ENCODE data around the gene ANKRD33.

Gene ANKRD33

DNA sequence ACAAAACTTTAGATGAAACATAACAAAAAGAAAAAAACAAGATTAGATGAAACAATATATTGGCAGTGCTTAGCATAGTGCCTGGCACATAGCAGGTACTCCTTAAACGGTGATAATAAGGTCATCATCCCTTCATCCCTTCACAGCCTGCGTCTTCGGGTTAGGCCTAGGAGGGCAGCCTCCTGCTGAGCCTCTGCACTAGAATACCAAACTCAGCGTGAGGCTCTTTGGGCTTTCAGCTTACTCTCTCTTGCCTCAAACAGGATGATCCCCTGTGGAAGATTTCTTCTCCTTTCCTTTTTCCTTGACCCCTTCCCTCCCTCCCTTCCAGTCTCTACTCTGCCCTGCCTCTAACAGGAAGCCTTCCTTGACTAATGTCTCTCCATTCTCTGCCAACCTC, 25.0 kb upstream of the ANKRD33 start:
- DNase-seq: peak; percentile 14

DNA sequence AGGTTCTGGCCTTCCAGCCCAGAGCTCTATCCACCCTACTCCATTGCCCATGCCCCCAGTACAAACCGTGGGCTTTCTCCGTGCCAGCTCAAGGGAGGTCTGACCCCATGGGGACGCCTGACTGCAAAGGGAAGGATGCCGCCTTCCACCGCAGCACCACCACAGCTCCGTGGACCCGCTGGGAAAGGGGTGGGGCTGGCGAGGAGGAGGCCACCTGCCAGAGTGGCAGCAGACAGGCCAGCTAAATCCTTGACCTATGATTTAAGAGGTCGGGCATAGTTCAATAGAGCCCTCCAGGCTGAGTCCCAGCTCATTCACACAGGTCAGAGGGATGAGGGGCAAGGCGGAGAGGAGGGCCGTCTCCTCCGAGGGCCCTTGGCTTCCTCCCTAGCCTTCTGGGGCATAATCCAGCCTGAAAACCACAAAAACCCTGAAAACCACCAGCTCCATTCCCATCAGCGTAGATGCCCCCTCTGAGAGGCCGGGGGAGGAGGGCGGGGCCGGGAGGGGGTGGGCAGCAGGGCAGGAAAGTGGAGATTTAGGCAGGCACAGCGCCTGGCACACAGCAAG, 24.5 kb upstream of the ANKRD33 start:
- DNase-seq: peak; percentile 30

DNA sequence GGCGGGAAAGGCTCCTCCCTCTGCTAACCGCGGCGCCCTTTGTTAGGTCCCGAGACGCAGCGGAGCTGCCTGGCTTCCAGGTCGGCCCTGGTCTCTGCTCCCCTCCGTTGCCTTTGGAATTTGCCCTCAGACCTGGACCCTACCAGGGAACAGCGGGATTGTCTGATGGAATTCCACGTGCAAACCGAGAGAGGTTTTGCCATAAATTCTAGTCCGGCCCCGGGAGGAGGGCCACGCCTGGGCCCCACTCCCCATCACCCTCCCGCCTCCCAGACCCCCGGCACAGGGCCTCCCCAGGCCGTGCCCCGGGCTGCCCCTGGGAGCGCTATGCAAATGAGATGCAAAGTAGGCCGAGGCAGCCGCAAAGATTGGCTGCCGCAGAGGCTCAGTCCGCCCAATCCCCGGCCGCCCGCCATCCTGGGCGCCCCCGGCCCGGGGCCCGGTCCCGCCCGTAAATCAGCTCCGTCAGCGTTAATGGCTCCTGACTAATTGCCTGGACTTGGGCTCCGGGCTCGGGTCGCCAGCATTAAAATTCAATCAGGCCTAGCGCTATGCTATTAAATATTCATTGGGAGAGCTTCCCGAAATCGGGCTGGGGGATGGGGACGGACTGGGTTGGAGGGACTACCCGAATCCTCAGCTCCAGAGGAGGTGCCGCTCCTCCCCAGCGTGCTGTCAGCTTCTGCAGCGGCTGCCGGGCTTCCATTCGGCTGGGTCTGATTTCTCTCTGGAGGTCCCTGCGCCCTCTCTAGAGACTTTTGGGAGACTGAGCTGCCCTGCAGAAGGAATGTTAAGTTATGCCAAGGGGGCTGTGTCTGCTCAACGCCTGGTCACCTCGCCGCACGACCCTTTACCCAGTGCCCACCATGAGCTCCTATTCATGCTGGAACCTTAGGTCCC, 23.7 kb upstream of the ANKRD33 start:
- DNase-seq: peak; percentile 11

DNA sequence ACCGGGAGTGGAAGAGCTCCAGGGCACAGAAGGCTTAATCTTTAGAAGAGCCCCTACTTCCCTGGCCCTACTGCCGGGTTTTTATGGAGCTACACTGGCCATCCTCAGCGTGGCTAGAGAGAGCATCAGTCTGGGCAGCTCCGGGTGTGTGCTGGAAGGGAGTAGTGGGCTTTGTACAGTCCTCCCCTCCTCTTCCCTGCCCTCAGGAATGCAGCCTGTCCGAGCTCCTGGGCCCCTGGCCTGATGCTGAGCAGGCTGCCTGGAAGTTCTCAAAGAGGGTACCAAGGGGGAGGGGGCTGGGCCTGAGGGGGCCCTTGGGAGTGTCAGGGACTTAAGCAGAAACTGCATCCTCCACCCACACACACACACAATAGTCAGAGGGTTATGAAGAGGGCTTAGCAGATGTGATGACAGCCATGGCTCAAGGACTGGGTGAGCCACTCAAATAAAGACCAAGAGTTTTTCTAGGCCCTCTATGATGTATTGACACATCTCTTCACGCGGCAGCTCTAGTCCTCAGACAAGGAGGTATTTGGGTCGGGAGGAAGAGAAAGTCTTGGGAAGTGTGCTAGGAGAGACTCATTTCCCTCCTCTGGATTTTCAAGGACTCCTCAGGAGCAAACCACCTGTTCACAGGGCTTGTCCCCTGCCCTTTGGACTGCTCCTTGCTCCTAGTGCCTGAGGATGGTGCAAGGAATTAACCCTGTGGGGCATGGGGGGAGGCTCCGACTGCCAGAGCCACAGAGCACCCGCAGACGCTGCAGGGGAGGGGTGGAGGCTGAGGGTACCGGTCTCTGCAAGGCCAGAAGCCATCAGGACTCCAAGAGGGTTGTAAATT, 22.9 kb upstream of the ANKRD33 start:
- DNase-seq: peak; percentile 40

DNA sequence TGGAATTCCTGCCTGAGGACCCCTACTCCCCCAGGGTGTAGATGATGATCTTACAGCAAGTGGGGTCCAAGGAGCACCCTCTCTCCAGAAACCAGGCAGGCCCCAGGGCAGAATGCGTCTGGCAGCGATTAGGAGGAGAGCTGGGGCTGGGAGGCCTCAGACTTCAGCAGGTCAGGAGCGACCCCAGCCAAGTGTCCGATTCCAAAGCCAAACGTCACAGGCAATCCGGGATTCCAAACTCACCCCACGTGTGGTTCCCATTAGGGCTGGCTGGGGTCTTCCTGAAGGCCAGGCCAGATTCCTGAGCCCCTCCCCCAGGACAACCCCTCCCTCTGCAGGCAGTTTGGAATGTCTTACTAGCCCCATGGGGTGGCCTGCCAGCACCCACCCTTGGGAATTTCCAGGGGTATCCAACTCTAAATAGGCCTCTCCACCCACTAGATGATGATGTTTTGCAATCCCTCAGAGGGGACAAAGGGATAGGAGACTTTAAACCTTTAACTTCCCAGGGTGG, 22.1 kb upstream of the ANKRD33 start:
- DNase-seq: peak; percentile 22

DNA sequence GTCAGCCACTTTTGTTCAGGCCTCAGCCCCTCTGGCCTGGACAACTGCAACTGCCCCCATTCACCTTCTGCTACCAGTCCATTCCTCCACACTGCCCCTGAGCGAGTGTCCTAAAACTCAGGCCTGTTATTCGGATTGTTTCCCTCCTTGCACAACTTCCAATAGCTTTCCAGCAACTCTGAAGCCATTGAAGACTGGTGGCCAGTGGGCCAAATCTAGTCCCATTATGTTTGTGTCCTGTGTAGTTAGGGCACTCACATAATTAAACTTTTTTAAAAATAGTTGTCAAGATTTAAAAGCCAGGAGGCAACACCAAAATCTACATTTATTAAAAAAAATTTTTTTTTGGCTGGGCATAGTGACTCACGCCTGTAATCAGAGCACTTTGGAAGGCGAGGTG, 21.6 kb upstream of the ANKRD33 start:
- DNase-seq: no peak

DNA sequence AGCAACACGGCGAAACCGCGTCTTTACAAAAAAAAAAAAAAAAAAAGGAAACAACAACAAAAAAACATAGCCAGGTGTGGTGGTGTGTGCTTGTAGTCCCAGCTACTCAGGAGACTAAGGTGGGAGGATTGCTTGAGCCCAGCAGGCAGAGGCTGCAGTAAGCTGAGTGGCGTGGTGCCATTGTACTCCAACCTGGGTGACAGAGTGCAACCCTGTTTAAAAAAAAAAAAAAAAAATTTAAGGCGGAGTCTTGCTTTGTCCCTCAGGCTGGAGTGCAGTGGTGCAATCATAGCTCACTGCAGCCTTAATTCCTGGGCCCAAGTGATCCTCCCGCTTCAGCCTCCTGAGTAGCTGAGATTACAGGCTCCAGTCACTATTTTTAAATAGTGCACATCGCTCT, 21.1 kb upstream of the ANKRD33 start:
- DNase-seq: no peak

DNA sequence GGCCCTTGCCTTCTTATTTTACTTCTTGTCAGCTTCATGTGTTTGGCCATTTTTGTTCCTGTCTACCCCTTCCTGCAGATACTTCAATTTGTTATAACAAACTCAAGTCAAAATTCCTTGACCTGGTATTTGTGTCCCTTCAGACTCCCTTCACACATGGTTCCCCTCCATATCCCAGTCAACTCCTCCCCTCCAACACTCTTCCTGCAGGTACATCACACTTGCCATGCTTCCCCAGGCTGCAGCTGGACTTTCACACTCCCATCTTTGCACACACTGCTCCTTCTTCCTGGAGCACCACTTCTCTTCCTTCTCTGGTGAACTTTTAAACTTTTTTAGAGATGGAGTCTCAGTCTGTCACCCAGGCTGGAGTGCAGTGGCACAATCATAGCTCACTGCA, 20.5 kb upstream of the ANKRD33 start:
- DNase-seq: peak; percentile 17

DNA sequence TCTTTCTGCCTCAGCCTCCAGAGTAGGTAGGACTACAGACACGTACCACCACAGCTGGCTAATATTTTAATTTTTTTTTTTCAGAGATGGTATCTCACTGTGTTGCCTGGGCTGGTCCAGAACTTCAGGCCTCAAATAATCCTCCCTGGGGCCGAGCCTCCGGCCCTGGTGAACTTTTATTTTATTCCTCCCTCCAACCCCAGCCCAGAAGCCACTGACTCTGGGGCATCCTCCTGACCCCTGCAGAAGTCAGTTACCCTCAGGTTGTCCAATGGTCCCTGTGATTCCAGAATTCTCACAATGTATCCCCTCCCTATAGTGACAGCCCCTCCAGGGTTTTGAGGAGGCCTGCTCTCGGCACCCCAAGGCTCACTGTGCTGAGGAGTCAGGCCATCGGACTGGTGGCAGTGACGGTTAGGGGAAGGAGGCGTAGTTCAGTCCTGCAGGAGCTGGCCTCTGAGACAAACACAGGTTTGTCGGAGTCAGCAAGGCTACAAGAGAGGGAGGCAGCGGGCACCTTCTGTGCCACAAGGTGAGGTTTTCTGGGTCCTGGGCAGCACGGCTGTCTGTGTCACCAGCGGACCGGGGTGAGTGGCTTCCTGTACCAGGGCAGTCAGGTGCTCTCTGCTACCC, 20.0 kb upstream of the ANKRD33 start:
- DNase-seq: no peak

DNA sequence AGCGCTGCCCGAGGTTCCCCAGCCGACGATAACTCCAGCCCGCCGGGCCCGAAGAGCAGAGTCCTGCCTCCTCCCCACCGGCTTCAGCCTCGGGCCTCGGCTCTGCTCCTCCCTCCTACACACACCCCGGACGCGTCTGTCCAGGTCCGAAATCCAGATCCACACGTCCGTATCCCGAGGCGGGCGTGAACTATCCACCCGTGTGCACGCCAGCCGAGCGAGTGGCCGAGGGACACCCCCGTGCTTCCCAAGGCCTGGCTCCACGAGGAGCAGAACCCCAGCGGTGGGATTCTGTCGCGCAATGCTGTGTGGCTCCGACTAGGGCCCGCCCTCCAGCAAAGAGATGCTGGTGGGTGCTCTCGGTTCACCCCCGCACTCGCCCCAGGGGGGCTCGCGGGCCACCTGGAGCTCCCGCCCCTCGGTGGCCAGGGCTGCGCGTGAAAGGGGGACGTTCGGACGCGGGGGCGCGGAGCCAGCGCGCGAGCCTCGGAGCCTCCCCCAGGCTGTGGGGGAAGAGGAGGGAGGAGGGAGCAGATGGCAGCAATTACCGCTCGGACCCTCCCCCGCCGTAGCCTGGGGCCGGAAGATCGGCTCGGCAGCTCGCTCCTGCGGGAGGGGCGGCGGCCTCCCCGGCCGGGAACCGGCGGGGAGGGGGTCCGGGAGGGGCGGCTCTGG, 18.9 kb upstream of the ANKRD33 start:
- DNase-seq: no peak

DNA sequence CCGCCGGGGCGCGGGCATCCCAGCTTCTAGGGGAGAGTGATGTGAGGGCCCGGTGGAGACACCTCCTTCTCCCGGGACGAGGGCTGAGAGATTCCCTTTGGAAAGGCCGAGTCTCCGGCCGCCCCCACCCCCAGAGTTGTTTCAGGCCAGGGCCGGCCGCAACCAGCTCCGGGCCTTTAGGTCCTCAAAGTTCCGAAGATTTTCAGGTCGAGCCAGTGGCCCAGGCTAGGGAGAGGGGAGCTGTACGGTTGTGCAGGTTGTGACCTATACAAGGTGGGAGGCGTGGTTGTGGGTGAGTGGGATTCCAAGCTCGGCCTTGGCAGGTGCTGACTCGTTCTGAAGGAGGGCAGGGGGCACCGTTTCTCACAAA, 18.4 kb upstream of the ANKRD33 start:
- no peak for DNase-seq

DNA sequence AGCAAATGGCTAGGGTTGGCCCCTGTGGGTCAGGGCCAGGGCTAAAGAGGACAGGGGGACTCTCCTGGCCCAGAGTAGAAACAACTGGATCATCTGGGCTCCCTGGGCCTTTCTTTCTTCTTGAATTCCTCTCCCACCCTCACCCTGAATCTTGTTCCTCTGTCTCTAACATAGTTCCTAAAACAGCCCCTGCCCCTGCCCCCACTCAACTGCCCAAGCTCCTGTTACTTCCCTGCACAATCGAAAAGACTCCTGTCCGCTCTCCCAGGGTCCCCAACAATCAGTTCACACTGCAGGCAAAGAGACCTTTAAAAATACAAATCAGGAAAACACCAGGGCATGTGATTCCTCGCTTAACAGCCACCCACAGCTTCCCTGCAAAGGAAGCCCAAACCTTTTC, 18.0 kb upstream of the ANKRD33 start:
- no peak for DNase-seq

DNA sequence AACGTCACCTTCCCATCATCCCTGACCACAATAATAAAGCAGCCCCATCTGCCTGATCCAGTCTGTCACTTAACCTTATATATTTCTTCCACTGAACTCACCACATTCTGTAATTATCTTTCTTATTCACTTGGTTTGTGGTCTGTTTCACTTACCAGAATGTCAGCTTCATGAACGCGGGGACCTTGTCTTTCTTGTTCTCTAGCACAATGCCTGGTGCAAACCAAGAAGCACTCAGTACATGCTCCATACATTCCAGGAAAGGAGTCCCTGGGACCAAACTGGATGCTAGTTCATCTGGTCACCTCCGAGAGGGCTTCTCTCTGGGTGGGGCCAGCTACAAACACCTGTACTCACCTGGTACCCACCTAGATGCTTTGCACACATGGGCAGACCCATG, 17.4 kb upstream of the ANKRD33 start:
- DNase-seq: no peak

DNA sequence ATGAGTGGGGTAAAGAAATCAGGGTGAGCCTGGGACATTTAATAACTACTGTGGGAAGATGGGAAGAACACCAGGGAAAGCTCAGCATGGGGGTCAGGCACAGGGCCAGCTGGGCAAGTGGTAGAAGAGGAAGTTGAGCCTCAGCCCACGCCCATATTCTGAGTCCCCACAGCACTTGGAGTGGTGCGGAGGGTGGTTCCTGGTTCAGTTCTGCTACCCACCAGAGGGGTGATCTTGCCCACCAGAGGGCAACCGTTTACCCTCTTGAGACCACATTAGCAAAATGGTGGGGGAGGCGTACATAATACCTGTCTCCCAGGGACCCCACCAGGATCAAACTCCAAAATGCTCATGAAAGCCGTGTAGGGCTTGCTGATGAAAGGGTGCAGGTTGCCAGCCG, 16.8 kb upstream of the ANKRD33 start:
- no peak for DNase-seq

DNA sequence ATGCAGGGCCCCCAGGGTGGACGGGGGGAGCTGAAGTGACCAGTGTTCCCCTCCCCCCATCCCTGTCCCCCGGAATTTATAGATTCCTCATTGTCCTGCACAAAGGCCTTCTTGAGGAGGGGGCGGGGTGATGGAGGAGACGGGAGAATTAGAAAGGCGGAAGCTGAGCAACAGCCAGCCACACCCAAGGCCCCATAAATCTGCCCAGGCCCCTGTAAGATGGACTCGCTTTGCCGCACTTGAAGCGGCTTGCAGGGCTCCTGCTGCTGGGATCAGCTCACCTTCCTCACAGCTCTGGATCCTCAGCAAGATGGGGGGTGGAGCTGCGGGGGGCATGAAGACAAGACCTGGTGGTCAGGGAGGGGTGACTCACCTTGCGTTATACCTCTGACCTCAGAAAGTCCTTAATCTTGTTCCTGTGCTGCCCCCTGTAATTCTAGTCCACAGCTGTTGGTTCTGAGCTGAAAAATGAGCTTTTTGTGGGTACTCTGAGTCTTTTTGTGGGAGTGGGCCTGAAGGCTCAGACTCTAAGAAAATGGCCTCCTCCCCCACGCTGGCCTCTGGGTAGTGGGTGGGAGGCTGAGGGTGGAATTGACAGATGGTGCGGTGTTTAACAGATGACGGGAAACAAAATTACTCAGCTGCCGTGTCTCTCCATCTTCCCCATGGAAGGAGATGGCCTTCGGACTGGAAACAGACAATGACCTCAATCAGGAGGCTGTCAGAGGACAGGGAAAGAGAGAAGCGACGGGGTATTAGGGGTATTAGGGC, 15.8 kb upstream of the ANKRD33 start:
- no peak for DNase-seq

DNA sequence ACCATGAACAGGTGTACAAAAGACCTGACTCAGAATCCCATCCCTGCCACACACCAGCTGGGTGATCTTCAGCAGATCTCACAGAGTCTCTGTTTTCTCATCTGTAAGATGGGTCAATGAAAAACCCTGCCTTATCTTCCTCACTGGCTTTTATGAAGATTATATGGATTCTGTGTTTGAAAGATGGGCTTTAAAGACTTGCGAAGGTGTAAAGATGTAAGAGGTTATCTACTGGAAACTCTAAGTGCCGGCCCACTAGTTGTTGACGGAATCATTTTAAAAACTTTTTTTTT, 15.3 kb upstream of the ANKRD33 start:
- DNase-seq: no peak

DNA sequence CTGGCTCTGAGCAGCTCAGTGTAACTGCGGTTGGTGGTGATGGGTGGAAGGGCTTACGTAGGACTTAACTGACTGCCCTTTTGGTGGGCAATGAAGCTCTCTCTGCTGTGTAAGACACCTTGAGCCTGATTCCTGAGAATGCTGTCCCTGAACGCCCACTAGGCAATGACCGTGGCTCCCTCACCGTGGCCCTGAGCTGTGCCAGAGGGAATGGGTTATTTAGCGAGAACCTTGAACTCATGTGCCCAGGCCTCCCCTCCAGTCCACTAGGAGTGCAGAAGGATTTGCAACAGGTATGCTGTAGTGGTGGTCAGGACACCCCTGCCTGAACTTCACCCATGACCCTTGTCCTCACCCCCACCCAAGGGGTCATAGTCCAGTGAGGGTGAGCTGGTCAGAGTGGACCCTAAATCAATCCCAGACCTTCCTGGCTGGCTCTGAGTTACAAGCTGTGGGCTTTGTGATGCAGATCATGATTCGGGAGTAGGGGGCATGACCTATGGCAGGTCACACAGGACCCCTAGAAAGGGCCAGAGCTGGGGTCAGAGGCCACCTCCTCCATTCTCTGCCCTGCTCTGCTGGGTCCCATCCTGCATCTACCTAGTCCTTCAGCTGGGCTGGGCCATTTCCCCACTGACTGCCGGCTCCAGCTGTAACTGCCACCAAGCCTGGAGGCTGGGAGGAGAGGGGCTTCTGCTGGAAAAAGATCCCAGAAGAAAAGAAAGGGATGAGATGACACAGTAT, 14.5 kb upstream of the ANKRD33 start:
- DNase-seq: no peak

DNA sequence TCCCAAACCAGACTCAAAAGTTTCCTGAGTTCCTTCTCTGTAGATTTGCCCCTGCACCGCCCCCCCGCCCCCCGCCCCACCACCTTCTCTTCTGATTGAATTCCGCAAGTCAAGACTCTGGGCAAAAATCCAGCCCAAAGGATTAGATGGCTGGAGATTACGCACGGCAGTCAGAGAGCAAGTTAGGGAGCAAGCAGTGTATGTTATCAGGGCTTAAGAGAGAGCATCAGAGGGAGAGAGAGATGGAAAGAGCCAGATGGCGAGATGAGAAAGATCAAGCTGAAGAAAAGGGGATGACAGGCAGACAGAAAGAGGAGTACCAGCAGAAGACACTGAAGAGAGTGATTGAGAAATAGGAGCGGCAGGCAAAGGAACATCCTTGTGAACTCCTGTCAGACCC, 13.9 kb upstream of the ANKRD33 start:
- no peak for DNase-seq

DNA sequence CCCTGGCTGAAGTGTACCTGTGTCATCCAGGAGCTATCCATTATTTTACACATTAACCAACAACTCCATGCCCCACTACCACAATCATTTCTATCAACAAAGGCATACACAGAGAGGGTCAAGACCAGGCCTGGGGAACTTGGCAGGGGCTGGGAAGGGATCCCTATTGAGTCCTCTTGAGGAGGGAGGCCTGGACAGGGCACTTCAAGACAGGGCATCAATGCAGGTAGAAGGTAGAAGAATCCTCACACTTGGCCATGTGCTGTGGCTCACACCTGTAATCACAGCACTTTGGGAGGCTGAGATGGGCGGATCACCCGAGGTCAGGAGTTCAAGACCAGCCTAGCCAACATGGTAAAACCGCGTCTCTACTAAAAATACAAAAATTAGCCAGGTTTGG, 13.4 kb upstream of the ANKRD33 start:
- DNase-seq: no peak

DNA sequence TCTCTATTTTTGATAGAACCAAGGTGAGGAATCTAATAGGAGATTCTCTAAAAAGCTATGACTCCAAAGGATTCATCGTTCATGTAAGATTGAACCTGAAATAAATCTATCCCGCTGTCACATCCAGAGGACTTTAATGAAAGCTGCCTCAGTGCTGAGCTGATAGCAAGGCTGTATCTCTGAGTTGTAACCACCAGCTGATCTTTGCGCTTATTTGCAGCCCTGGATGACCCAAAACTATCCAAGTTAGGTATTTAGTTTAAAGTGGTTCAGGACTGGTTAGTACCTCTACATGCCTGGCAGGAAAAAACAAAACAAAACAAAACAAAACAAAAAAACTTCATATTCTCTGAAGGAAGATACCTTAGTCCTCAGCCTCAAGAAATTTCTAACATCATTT, 8.8 kb upstream of the ANKRD33 start:
- DNase-seq: no peak

DNA sequence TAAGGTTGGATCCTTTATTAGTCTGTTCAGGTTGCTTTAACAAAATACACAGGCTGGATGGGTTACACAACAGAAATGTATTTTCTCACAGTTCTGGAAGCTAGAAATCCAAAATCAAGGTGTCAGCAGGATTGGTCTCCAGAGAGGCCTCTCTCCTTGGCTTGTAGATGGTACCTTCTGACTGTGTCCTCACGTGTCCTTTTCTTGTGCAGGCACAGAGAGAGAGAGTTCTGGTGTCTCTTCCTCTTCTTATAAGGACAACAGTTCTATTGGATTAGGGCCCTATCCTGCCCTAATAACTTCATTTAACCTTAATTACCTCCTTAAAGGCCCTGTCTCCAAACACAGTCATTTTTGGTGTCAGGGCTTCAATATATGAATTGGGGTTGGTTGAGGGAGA, 4.6 kb upstream of the ANKRD33 start:
- DNase-seq: no peak

Data from 8988T (cell line).